Stimulated activated CD8-positive, alpha-beta memory T cell treated with anti-CD3 and anti-CD28 coated beads, Interleukin-4, amount 100 ng/mL, for 48 hours (primary cell): ENCODE measurements around the gene GCGR.
A peak's percentile ranks its signal among the peaks of the same experiment; 100 is the strongest.

ENCODE experiments used
- DNase-seq: peaks from one replicate; pipeline ENCODE4 v3.0.0-alpha.2; 2020

GCGR gene

GRCh38 chr17:81803728-81804558 is at the start of gene GCGR:
Gene GCGR, plus strand, starts transcription at chr17:81804150. Its CDS starts 4,869 bp downstream, at chr17:81809019.
- no peak for DNase-seq

GRCh38 chr17:81792675-81793615 is 11.0 kb upstream of the GCGR start:
- no peak for DNase-seq

GRCh38 chr17:81794074-81794476 is 9.9 kb upstream of the GCGR start:
- no peak for DNase-seq

- no peak for DNase-seq
These were observed 9.4 kb upstream of the GCGR start for GRCh38 chr17:81794509-81794908.

GRCh38 chr17:81801327-81801726 is 2.6 kb upstream of the GCGR start:
- no peak for DNase-seq

GRCh38 chr17:81802048-81802758 is 1.7 kb upstream of the GCGR start:
- no peak for DNase-seq

- no peak for DNase-seq
These were observed 900 bp upstream of the GCGR start for GRCh38 chr17:81802856-81803643.

- no peak for DNase-seq
These were observed 829 bp downstream of the GCGR start for GRCh38 chr17:81804559-81805399.

GRCh38 chr17:81805707-81806460 is 1.9 kb downstream of the GCGR start:
- DNase-seq, result no peak

- no peak for DNase-seq
These were observed 2.7 kb downstream of the GCGR start for GRCh38 chr17:81806461-81807209.

- no peak for DNase-seq
These were observed 3.3 kb downstream of the GCGR start for GRCh38 chr17:81807210-81807719.

- DNase-seq, result no peak
These were observed 3.9 kb downstream of the GCGR start for GRCh38 chr17:81807839-81808238.

- peak; percentile 31 for DNase-seq
These were observed 5.0 kb downstream of the GCGR start for GRCh38 chr17:81808778-81809555.

GRCh38 chr17:81809556-81809998 is 5.6 kb downstream of the GCGR start:
- DNase-seq, result no peak

- no peak for DNase-seq
These were observed 6.5 kb downstream of the GCGR start for GRCh38 chr17:81810476-81810875.

GRCh38 chr17:81810892-81811704 is 7.1 kb downstream of the GCGR start:
- no peak for DNase-seq

- no peak for DNase-seq
These were observed 8.0 kb downstream of the GCGR start for GRCh38 chr17:81811705-81812570.
